ENCODE measurements around the gene ASZ1. TPM values are rescaled to one million over a fixed set of nuclear protein-coding genes. Genes with fewer than 3 reads are reported as not detected.
"Not testable (repeated sequence)": the region's sequence is repeated elsewhere in the genome, so short reads cannot be mapped to it uniquely, and the experiment has no call there.

Gene ASZ1
- total RNA-seq, 5 donors from 2014 or later (not counting 1 experiment from before 2014, with no cell fraction given): not detected

DNA sequence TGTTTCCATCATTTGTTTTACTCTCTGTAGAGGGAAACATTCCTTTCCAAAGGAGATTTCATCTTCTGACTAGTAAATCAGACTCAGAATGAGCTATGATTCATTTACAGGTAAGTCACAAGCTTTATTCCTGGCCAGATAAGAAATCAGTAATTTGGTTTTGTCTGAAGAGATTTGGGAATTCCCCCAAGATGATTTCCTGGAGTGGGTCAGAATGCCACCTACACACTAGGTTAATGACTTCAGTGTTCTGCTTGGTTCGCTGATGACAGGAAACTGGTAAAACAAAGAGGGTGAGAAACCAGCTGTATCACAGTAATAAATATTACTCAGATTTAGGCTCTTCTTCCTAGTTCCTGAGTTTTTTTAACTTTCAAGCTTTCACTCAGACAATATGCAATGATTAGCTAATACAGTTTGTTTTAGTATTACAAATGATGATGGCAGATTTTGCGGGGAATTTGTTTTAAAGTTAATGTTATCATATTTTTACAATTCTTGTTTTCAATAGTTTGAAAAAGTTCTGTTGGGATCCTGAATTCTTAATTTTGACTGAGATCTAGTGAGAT lies 8.3 kb upstream of the ASZ1 start:
- no peaks in the 10 kb centered on the region for H3K36me3 Mint-ChIP-seq
- H3K9me3 Mint-ChIP-seq: peaks cover 0 to 5% (median 2%) of the 10 kb centered on the region in 3 donors
- H3K27me3 ChIP-seq (replicated peaks in 1 of 2; ENCODE audit: control insufficient read depth in 2 of 2, extremely low read depth in 1 of 2, insufficient read depth in 2 of 2, low read length in 1 of 2): no peaks in the 10 kb centered on the region
- no peak for ATAC-seq (replicated peaks in 1 of 4)
- H3K36me3 ChIP-seq (ENCODE audit: control insufficient read depth in 2 of 2, extremely low read depth in 1 of 2, insufficient read depth in 1 of 2, low read length in 1 of 2): no peaks in the 10 kb centered on the region
- ChIA-PET POLR2A (no interaction called here), CTCF (no interaction called here)
- no peak overlapping the region for H3K4me3 ChIP-seq (ENCODE audit: control insufficient read depth in 1 of 2, extremely low read depth in 1 of 2, low read length in 1 of 2)
- WGBS (ENCODE audit: insufficient coverage): no CpG with 5 or more reads among the region's 2 CpGs
- H3K4me1 ChIP-seq (ENCODE audit: control insufficient read depth in 1 of 2, extremely low read depth in 1 of 2, insufficient read depth in 2 of 2, low read length in 2 of 2): no peaks in the 10 kb centered on the region
- no peaks in the 10 kb centered on the region for H3K27me3 Mint-ChIP-seq
- H3K27ac ChIP-seq (ENCODE audit: low read length): no peak overlapping the region
- no peaks in the 10 kb centered on the region for H3K9me3 ChIP-seq
- no peak for DNase-seq
- H3K4me1 Mint-ChIP-seq: no peaks in the 10 kb centered on the region
- no peak overlapping the region for H3K4me3 Mint-ChIP-seq
- H3K27ac Mint-ChIP-seq: no peak overlapping the region

DNA sequence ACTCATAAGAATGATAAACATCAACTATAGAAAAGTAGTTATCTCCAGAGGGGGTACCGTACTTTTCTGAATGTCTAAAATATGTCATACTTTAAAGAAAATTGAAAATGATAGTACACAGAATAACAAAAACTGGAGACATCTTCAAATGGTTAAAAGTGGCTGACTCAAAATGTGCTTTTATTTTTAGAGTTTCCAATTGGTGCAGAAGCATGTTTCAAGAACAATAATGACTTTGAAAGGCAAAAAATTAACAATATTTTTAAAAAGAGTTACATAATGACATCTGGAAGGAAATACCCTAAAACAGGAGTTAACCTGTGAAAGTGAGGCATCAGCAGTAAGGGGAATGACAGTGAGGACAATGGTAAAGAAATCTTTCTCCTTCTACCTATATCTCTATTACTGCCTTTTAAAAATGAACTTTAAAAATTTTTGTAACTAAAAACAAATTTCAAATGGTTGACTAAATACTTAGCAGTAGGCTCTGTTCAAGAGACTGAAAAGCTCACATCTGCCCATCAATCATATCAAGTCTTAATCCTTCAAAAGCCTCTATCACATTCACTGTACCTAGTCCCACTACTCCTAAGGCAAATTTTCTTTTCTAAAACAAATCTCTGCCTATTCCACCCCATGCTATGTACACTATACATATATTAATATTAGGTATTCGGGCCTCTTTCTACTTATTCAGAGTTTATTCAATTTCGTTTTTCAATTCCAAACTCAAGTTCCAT lies 3.0 kb downstream of the ASZ1 start:
- Histone ChIP-seq H3K36me3 (ENCODE audit: control insufficient read depth in 2 of 2, extremely low read depth in 1 of 2, insufficient read depth in 1 of 2, low read length in 1 of 2) (no peaks in the 10 kb centered on the region), H3K4me3 (ENCODE audit: control insufficient read depth in 1 of 2, extremely low read depth in 1 of 2, low read length in 1 of 2) (no peak overlapping the region), H3K9me3 (no peaks in the 10 kb centered on the region), H3K27ac (ENCODE audit: low read length) (no peak overlapping the region), H3K27me3 (replicated peaks in 1 of 2; ENCODE audit: control insufficient read depth in 2 of 2, extremely low read depth in 1 of 2, insufficient read depth in 2 of 2, low read length in 1 of 2) (no peaks in the 10 kb centered on the region), H3K4me1 (ENCODE audit: control insufficient read depth in 1 of 2, extremely low read depth in 1 of 2, insufficient read depth in 2 of 2, low read length in 2 of 2) (no peaks in the 10 kb centered on the region)
- Mint-ChIP-seq H3K4me3 (no peak overlapping the region), H3K9me3 (peaks cover 0 to 3% (median 3%) of the 10 kb centered on the region in 3 donors), H3K27me3 (no peaks in the 10 kb centered on the region), H3K4me1 (no peaks in the 10 kb centered on the region), H3K36me3 (no peaks in the 10 kb centered on the region), H3K27ac (no peak overlapping the region)
- ATAC-seq (replicated peaks in 1 of 4) (no peak), DNase-seq (no peak)
- POLR2A ChIA-PET: no interaction called here
- no CpG with 5 or more reads among the region's 3 CpGs for WGBS (ENCODE audit: insufficient coverage)
- CTCF ChIA-PET: interaction anchor here in 1 of 2 donors (0.7 kb wide), 1 partner anchor 78 kb away, joined by 5 read pairs; no protein-coding TSS in a partner anchor

DNA sequence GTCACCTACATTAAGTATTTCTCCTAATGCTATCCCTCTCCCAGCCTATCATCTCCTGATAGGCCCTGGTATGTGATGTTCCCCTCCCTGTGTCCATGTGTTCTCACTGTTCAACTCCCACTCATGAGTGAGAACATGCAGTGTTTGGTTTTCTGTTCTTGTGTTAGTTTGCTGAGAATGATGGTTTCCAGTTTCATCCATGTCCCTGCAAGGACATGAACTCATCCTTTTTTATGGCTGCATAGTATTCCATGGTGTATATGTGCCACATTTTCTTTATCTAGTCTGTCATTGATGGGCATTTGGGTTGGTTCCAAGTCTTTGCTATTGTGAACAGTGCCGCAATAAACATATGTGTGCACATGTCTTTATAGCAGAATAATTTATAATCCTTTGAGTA lies 12.7 kb downstream of the ASZ1 start:
- POLR2A ChIA-PET: not testable (repeated sequence)
- WGBS (ENCODE audit: insufficient coverage): no CpG with 5 or more reads among the region's 1 CpG

DNA sequence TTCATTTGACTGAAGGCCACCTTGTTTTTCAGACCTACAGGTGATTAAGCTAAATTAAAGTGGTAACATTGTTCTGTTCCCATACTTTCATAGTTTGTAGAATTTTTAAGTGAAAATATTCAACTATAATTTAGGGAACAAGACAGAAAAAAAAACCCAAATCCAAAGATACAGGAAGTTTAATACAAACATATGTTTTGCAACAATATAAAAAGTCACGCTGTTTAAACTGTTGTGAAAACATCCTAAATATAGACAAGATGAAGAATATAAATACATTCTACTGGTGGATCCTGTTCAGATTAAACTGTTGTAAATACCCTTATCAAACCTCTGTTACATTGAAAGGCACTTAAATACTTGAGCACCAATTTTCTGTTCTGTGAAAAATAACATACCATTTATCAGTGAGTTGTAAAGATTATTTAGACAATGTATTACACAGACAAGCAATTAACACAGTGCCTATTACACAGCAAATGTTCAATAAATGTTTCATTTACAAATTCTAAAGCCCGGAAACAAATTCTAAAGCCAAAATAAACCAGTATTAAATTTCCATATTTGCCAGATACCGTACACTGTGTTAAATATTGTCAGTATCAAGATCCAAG lies 14.2 kb downstream of the ASZ1 start:
- H3K4me3 ChIP-seq (ENCODE audit: control insufficient read depth in 1 of 2, extremely low read depth in 1 of 2, low read length in 1 of 2): no peak overlapping the region
- H3K36me3 Mint-ChIP-seq: no peaks in the 10 kb centered on the region
- ATAC-seq (replicated peaks in 1 of 4): no peak
- H3K4me1 Mint-ChIP-seq: no peaks in the 10 kb centered on the region
- no CpG with 5 or more reads among the region's 3 CpGs for WGBS (ENCODE audit: insufficient coverage)
- H3K4me1 ChIP-seq (ENCODE audit: control insufficient read depth in 1 of 2, extremely low read depth in 1 of 2, insufficient read depth in 2 of 2, low read length in 2 of 2): no peaks in the 10 kb centered on the region
- no peaks in the 10 kb centered on the region for H3K36me3 ChIP-seq (ENCODE audit: control insufficient read depth in 2 of 2, extremely low read depth in 1 of 2, insufficient read depth in 1 of 2, low read length in 1 of 2)
- no peaks in the 10 kb centered on the region for H3K27me3 ChIP-seq (replicated peaks in 1 of 2; ENCODE audit: control insufficient read depth in 2 of 2, extremely low read depth in 1 of 2, insufficient read depth in 2 of 2, low read length in 1 of 2)
- POLR2A ChIA-PET: no interaction called here
- no peak overlapping the region for H3K27ac Mint-ChIP-seq
- H3K9me3 ChIP-seq: no peaks in the 10 kb centered on the region
- no peak for DNase-seq
- no peak overlapping the region for H3K4me3 Mint-ChIP-seq
- H3K27me3 Mint-ChIP-seq: no peaks in the 10 kb centered on the region
- H3K27ac ChIP-seq (ENCODE audit: low read length): no peak overlapping the region
- peaks cover 0 to 4% (median 0%) of the 10 kb centered on the region in 3 donors for H3K9me3 Mint-ChIP-seq
- CTCF ChIA-PET: no interaction called here

More for the DNA sequence above, 12.7 kb downstream of the ASZ1 start:
- CTCF ChIA-PET; H3K4me1 ChIP-seq (ENCODE audit: control insufficient read depth in 1 of 2, extremely low read depth in 1 of 2, insufficient read depth in 2 of 2, low read length in 2 of 2); H3K36me3 Mint-ChIP-seq; H3K4me1 Mint-ChIP-seq; H3K4me3 ChIP-seq (ENCODE audit: control insufficient read depth in 1 of 2, extremely low read depth in 1 of 2, low read length in 1 of 2); H3K27me3 ChIP-seq (replicated peaks in 1 of 2; ENCODE audit: control insufficient read depth in 2 of 2, extremely low read depth in 1 of 2, insufficient read depth in 2 of 2, low read length in 1 of 2); H3K27me3 Mint-ChIP-seq; DNase-seq; H3K27ac ChIP-seq (ENCODE audit: low read length); H3K9me3 ChIP-seq; H3K9me3 Mint-ChIP-seq; H3K36me3 ChIP-seq (ENCODE audit: control insufficient read depth in 2 of 2, extremely low read depth in 1 of 2, insufficient read depth in 1 of 2, low read length in 1 of 2); H3K4me3 Mint-ChIP-seq; ATAC-seq (replicated peaks in 1 of 4); H3K27ac Mint-ChIP-seq: not testable (repeated sequence)

DNA sequence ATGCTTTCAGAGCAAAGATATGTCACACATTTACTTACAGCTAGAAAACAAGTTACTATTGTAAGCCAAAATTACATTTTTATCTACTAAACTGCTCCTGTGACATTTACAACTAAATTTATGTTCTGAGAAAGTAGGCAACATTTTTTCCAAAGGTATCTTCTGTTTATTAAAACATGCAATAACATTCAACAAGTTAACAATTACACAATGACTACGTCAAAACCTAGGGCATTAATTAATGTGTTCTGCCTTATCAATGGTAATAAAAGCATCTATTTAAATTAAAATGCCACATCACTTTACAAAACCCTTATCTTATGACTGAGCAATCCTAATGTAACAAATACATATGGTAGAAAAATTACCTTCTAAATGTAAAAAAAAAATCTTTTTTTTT lies 14.9 kb downstream of the ASZ1 start:
- H3K36me3 ChIP-seq (ENCODE audit: control insufficient read depth in 2 of 2, extremely low read depth in 1 of 2, insufficient read depth in 1 of 2, low read length in 1 of 2): no peaks in the 10 kb centered on the region
- H3K9me3 Mint-ChIP-seq: peaks cover 0 to 4% (median 0%) of the 10 kb centered on the region in 3 donors
- no peaks in the 10 kb centered on the region for H3K36me3 Mint-ChIP-seq
- no peak overlapping the region for H3K27ac Mint-ChIP-seq
- H3K4me3 ChIP-seq (ENCODE audit: control insufficient read depth in 1 of 2, extremely low read depth in 1 of 2, low read length in 1 of 2): no peak overlapping the region
- WGBS (ENCODE audit: insufficient coverage): no CpG with 5 or more reads among the region's 1 CpG
- no peaks in the 10 kb centered on the region for H3K9me3 ChIP-seq
- H3K27ac ChIP-seq (ENCODE audit: low read length): no peak overlapping the region
- POLR2A ChIA-PET: no interaction called here
- H3K27me3 ChIP-seq (replicated peaks in 1 of 2; ENCODE audit: control insufficient read depth in 2 of 2, extremely low read depth in 1 of 2, insufficient read depth in 2 of 2, low read length in 1 of 2): no peaks in the 10 kb centered on the region
- no peaks in the 10 kb centered on the region for H3K4me1 ChIP-seq (ENCODE audit: control insufficient read depth in 1 of 2, extremely low read depth in 1 of 2, insufficient read depth in 2 of 2, low read length in 2 of 2)
- no peak overlapping the region for H3K4me3 Mint-ChIP-seq
- ATAC-seq (replicated peaks in 1 of 4) (no peak), DNase-seq (no peak)
- CTCF ChIA-PET: interaction anchor here in 1 of 2 donors (0.6 kb wide), 1 partner anchor 40 kb away, joined by 3 read pairs; no protein-coding TSS in a partner anchor
- no peaks in the 10 kb centered on the region for H3K4me1 Mint-ChIP-seq
- no peaks in the 10 kb centered on the region for H3K27me3 Mint-ChIP-seq

DNA sequence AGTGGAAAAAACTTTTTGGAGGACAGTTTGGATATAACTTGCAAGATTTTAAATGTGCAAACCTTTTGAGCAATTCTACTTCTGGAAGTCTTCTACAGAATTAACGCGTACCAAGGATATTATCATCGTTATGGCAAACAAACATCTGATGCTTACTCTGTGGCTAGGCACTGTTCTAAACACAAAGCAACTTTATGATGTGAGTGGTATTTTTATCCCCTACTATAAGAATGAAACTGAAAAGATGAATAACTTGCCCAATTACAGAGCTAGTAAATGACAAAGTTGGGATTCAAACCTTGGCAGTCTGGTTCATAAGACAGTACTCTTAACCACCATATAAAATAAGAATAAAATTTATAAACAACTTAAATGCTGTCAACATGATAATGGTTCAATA lies 15.8 kb downstream of the ASZ1 start:
- no peak for DNase-seq
- Mint-ChIP-seq H3K36me3 (no peaks in the 10 kb centered on the region), H3K27me3 (no peaks in the 10 kb centered on the region), H3K4me1 (no peaks in the 10 kb centered on the region), H3K4me3 (no peak overlapping the region), H3K27ac (no peak overlapping the region), H3K9me3 (peaks cover 0 to 4% (median 0%) of the 10 kb centered on the region in 3 donors)
- POLR2A ChIA-PET: no interaction called here
- H3K9me3 ChIP-seq: no peaks in the 10 kb centered on the region
- H3K4me3 ChIP-seq (ENCODE audit: control insufficient read depth in 1 of 2, extremely low read depth in 1 of 2, low read length in 1 of 2): no peak overlapping the region
- H3K4me1 ChIP-seq (ENCODE audit: control insufficient read depth in 1 of 2, extremely low read depth in 1 of 2, insufficient read depth in 2 of 2, low read length in 2 of 2): no peaks in the 10 kb centered on the region
- H3K36me3 ChIP-seq (ENCODE audit: control insufficient read depth in 2 of 2, extremely low read depth in 1 of 2, insufficient read depth in 1 of 2, low read length in 1 of 2): no peaks in the 10 kb centered on the region
- ATAC-seq (replicated peaks in 1 of 4): no peak
- CTCF ChIA-PET: interaction anchor here in 1 of 2 donors (0.6 kb wide), 1 partner anchor 46 kb away, joined by 3 read pairs; no protein-coding TSS in a partner anchor
- no peaks in the 10 kb centered on the region for H3K27me3 ChIP-seq (replicated peaks in 1 of 2; ENCODE audit: control insufficient read depth in 2 of 2, extremely low read depth in 1 of 2, insufficient read depth in 2 of 2, low read length in 1 of 2)
- H3K27ac ChIP-seq (ENCODE audit: low read length): no peak overlapping the region
- WGBS (ENCODE audit: insufficient coverage): no CpG with 5 or more reads among the region's 3 CpGs
